ENCODE measurements around the gene CCDC85C. TPM values are rescaled to one million over a fixed set of nuclear protein-coding genes. Genes with fewer than 3 reads are reported as not detected.

The CCDC85C gene
- total RNA-seq, 1 experiment from 2014 or later = 33.2 TPM

DNA sequence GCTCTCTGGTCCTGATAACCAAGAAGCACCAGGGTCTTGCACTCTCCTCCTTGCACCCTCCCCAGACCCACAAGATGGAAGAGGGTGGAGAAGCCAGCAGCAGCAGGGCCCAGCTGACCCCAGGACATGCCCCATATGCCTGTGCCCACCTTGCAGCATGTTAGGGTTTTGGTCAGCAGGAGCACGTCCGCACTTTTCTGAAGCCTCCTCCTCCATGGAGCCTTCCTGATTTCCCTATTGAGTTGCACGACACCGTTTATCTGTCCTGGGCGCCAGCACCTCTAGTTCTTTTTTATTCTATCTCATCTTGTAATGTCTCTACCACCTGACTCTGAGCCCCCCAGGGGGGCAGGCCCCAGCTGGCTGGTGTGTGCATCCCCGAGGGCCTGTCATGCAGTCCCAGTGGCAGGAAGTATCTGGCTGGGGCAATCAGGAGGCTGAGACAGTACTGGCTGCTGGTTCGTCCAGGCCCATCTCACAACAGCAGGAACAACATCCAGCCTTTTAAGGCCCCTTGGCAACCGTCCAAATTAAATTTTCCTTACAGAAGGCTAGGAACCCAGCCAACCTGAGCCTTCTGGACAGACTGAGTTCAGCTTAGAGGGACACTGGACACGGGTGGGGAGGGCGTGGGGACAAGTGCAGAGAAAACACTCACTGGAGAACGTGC is 39.6 kb downstream of the CCDC85C start:
- Mint-ChIP-seq H3K27me3 (ENCODE audit: low read depth) (peaks cover 2% of the 10 kb centered on the region; the same call in 1 of the 2 replicates), H3K4me3 (peak overlapping the region in 1 of 2 experiments; percentile 15; a peak in 1 of 5 replicates), H3K27ac (peak overlapping the region; percentile 12 to 92 (median 14); a peak in 4 of 7 replicates), H3K9me3 (no peaks in the 10 kb centered on the region; a peak in 2 of 5 replicates), H3K36me3 (ENCODE audit: insufficient read depth in 1 of 3, low read depth in 3 of 3) (peaks cover 0 to 2% (median 0%) of the 10 kb centered on the region in 3 experiments; a peak in 3 of 7 replicates), H3K4me1 (peaks cover 67 to 87% of the 10 kb centered on the region in 2 experiments)
- H3K56ac ChIP-seq (ENCODE audit: insufficient read length, low read depth, low read length) = no peak overlapping the region
- H3K27ac ChIP-seq (ENCODE audit: insufficient read length, low read depth, low read length) = no peak overlapping the region
- TF ChIP-seq, protein P1, sequence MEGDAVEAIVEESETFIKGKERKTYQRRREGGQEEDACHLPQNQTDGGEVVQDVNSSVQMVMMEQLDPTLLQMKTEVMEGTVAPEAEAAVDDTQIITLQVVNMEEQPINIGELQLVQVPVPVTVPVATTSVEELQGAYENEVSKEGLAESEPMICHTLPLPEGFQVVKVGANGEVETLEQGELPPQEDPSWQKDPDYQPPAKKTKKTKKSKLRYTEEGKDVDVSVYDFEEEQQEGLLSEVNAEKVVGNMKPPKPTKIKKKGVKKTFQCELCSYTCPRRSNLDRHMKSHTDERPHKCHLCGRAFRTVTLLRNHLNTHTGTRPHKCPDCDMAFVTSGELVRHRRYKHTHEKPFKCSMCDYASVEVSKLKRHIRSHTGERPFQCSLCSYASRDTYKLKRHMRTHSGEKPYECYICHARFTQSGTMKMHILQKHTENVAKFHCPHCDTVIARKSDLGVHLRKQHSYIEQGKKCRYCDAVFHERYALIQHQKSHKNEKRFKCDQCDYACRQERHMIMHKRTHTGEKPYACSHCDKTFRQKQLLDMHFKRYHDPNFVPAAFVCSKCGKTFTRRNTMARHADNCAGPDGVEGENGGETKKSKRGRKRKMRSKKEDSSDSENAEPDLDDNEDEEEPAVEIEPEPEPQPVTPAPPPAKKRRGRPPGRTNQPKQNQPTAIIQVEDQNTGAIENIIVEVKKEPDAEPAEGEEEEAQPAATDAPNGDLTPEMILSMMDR (conservative IDR thresholded peaks at IDR 0.05) = no peak
- H2BK5ac ChIP-seq (ENCODE audit: insufficient read length, low read length) = no peak overlapping the region
- no peak overlapping the region for H3K4me2 ChIP-seq (ENCODE audit: insufficient read depth, insufficient read length, low read length)
- H3K9me3 ChIP-seq (ENCODE audit: control insufficient read depth, low read depth, low read length) = no peaks in the 10 kb centered on the region
- H4K8ac ChIP-seq (replicated peaks; ENCODE audit: insufficient read length, low read depth, low read length) = no peak overlapping the region
- H3K27me3 ChIP-seq (ENCODE audit: insufficient read depth, low read length) = no peaks in the 10 kb centered on the region
- no peak overlapping the region for H3K23ac ChIP-seq (ENCODE audit: insufficient read length, low read depth, low read length)
- no peak overlapping the region for H3T11ph ChIP-seq (ENCODE audit: low read length)
- H2AK5ac ChIP-seq (ENCODE audit: insufficient read length, low read length) = no peak overlapping the region
- no peak overlapping the region for H3K14ac ChIP-seq (ENCODE audit: insufficient read depth, low read length)
- H3K79me1 ChIP-seq (ENCODE audit: insufficient read depth, low read depth, low read length, poor library complexity, severe bottlenecking) = no peaks in the 10 kb centered on the region
- H3K18ac ChIP-seq (ENCODE audit: insufficient read length, low read depth, low read length) = no peak overlapping the region
- peaks cover 13% of the 10 kb centered on the region for H3K4me1 ChIP-seq (ENCODE audit: insufficient read depth, low read length)
- H2BK20ac ChIP-seq (ENCODE audit: low read depth, low read length, poor library complexity, severe bottlenecking) = no peak overlapping the region
- H3K9ac ChIP-seq (ENCODE audit: extremely low read depth, insufficient read length, low read length) = no peak overlapping the region
- H2AFZ ChIP-seq (ENCODE audit: low read length) = no peak overlapping the region
- H4K91ac ChIP-seq (ENCODE audit: insufficient read length, low read depth, low read length) = no peak overlapping the region
- no peak overlapping the region for H2BK120ac ChIP-seq (ENCODE audit: low read depth, low read length, poor library complexity, severe bottlenecking)
- H3K4ac ChIP-seq (ENCODE audit: low read depth, low read length) = no peak overlapping the region
- H4K20me1 ChIP-seq (ENCODE audit: control insufficient read depth, insufficient read depth, insufficient read length) = no peaks in the 10 kb centered on the region
- DNase-seq = no peak
- no peak overlapping the region for H4K5ac ChIP-seq (ENCODE audit: insufficient read length, low read depth, low read length)
- no peaks in the 10 kb centered on the region for H3K23me2 ChIP-seq (ENCODE audit: insufficient read length, low read depth, low read length, poor library complexity, severe bottlenecking)
- no peak overlapping the region for H2BK15ac ChIP-seq (ENCODE audit: low read depth, low read length)
- peaks cover 2% of the 10 kb centered on the region; the same call in 1 of the 2 replicates for H3K79me2 ChIP-seq (ENCODE audit: insufficient read depth, low read length)
- H2BK12ac ChIP-seq (ENCODE audit: insufficient read length, low read depth, low read length) = no peak overlapping the region
- no CpG with 5 or more reads among the region's 11 CpGs for WGBS (ENCODE audit: extremely low coverage, insufficient read length, low lambda C conversion rate)
